ENCODE measurements around the gene TDO2. TPM values are rescaled to one million over a fixed set of nuclear protein-coding genes. Genes with fewer than 3 reads are reported as not detected.

The TDO2 gene
- total RNA-seq, 1 donor, result 1.4 TPM

DNA sequence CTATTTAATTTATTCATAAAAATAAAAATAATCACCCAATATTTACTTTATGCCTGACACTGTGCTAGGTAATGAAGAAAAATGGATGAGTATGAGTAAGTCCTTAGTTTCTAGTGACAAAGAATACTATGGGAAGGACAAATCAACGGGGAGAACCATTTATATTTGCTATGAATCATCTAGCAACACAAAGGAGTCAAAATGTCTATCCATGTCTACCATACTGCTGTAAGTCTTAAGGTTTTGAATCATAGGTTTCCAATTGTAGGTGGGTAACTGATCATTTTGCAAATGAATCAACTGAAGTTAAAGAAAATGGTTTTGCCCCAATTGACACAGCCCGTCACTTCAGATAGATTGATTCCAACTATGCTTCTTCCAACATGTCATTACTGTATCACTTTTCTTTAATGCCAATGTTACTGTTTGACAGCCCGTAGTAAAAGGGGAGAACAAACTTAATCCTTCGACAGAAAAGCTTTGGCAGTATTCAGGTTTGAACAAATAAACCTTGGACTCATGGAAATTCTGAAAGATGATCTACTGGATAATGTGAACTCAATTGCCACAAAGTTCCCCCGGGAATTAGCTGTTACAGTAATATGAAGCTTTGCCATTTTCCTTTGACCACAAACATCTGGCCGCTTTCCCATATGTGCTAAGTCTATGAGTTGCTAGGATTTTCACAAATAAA is 3.2 kb downstream of the TDO2 start:
- Histone ChIP-seq H3K27ac (ENCODE audit: low read depth, low read length) (peak overlapping the region; percentile 61), H3K27me3 (ENCODE audit: insufficient read depth, low read length) (peaks cover 19% of the 10 kb centered on the region), H3K4me3 (ENCODE audit: insufficient read depth, low read length) (peak overlapping the region; percentile 19), H3K9me3 (ENCODE audit: low read depth, low read length) (no peaks in the 10 kb centered on the region), H3K4me2 (ENCODE audit: insufficient read depth, low read length) (peak overlapping the region; percentile 58), H2AFZ (ENCODE audit: low read length) (peak overlapping the region; percentile 1), H3K36me3 (ENCODE audit: insufficient read depth, low read length) (no peaks in the 10 kb centered on the region), H4K20me1 (ENCODE audit: insufficient read depth, low read length) (no peaks in the 10 kb centered on the region), H3K79me2 (ENCODE audit: insufficient read depth, low read length) (no peaks in the 10 kb centered on the region), H3K4me1 (ENCODE audit: insufficient read depth, low read length) (peaks cover 14% of the 10 kb centered on the region)
- peak; percentile 83 for DNase-seq (ENCODE audit: insufficient read length, low spot score, missing footprints)
- TF ChIP-seq CTCF (IDR thresholded peaks at IDR 0.05; ENCODE audit: extremely low read depth, low read depth, low read length), result no peak

DNA sequence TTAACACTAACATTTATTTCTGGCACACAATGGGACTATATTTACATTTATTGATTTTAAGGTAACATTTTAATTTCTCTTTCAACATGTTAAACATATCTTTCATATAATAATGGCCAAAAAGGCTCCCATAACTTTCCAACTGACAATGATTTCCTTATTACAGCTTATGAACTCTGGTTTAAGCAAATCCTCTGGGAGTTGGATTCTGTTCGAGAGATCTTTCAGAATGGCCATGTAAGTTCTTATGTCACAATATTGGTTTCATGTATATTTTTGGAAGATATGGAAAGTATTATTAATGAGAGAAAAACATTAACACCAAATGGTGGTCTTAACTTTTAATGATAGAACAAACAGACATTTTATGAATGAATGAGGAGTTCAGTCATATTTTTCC is 4.1 kb downstream of the TDO2 start:
- Histone ChIP-seq H4K20me1 (ENCODE audit: insufficient read depth, low read length) (no peaks in the 10 kb centered on the region), H3K4me3 (ENCODE audit: insufficient read depth, low read length) (no peak overlapping the region), H3K27me3 (ENCODE audit: insufficient read depth, low read length) (peaks cover 19% of the 10 kb centered on the region), H3K4me1 (ENCODE audit: insufficient read depth, low read length) (peaks cover 14% of the 10 kb centered on the region), H3K36me3 (ENCODE audit: insufficient read depth, low read length) (no peaks in the 10 kb centered on the region), H2AFZ (ENCODE audit: low read length) (no peak overlapping the region), H3K4me2 (ENCODE audit: insufficient read depth, low read length) (peak overlapping the region; percentile 58), H3K9me3 (ENCODE audit: low read depth, low read length) (no peaks in the 10 kb centered on the region), H3K27ac (ENCODE audit: low read depth, low read length) (peak overlapping the region; percentile 61), H3K79me2 (ENCODE audit: insufficient read depth, low read length) (no peaks in the 10 kb centered on the region)
- no peak for DNase-seq (ENCODE audit: insufficient read length, low spot score, missing footprints)
- TF ChIP-seq CTCF (IDR thresholded peaks at IDR 0.05; ENCODE audit: extremely low read depth, low read depth, low read length), result no peak

DNA sequence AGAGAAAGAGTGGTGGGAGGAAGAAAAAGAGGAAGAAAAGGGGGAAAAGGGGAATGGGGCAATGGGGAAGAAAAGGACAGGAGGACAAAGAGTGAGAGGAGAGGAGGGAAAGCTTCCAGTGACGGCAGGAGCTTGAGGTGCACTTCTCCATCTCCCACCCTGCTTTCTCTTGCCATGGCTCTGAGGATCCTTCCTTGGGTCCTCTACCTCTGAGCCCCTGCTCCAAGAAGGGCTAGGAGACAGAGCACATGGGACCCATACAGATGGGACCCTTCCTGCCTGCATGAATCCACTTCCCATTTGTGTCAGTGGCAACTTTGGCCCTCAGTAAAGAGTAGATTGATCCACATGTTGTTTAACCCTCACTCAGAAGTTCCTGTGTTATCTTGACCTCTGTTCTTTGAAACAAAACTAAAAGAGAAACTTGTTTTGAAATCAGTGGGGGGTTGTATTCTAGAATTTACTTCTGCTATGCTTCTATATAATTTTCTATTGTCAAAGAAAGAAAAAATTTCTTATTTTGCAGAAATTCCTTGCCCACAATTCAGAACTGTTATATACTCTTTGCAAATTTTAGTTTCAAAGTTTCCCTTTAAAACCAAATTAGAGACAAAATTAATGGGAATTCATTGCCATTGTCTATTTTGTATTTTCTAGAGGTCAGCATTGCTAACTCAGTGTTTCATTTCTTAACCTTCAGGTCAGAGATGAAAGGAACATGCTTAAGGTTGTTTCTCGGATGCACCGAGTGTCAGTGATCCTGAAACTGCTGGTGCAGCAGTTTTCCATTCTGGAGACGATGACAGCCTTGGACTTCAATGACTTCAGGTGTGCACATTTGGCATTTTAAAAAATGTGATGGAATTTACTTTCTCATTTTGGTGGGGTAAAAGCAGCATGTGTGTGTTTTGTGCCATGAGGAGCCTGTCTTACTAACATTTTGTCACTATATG is 5.0 kb downstream of the TDO2 start:
- H3K9me3 ChIP-seq (ENCODE audit: low read depth, low read length), result no peaks in the 10 kb centered on the region
- H3K4me1 ChIP-seq (ENCODE audit: insufficient read depth, low read length), result peaks cover 14% of the 10 kb centered on the region
- no peak overlapping the region for H2AFZ ChIP-seq (ENCODE audit: low read length)
- H3K4me2 ChIP-seq (ENCODE audit: insufficient read depth, low read length), result no peak overlapping the region
- peaks cover 21% of the 10 kb centered on the region for H3K27me3 ChIP-seq (ENCODE audit: insufficient read depth, low read length)
- H4K20me1 ChIP-seq (ENCODE audit: insufficient read depth, low read length), result no peaks in the 10 kb centered on the region
- no peaks in the 10 kb centered on the region for H3K36me3 ChIP-seq (ENCODE audit: insufficient read depth, low read length)
- H3K4me3 ChIP-seq (ENCODE audit: insufficient read depth, low read length), result no peak overlapping the region
- DNase-seq (ENCODE audit: insufficient read length, low spot score, missing footprints), result no peak
- H3K27ac ChIP-seq (ENCODE audit: low read depth, low read length), result no peak overlapping the region
- no peak for TF ChIP-seq CTCF (IDR thresholded peaks at IDR 0.05; ENCODE audit: extremely low read depth, low read depth, low read length)
- H3K79me2 ChIP-seq (ENCODE audit: insufficient read depth, low read length), result no peaks in the 10 kb centered on the region
